Caco-2 (cell line): ENCODE data around the gene PPP1R37. TPM values are rescaled to one million over a fixed set of nuclear protein-coding genes. Genes with fewer than 3 reads are reported as not detected.
A peak's percentile ranks its signal among the peaks of the same experiment; 100 is the strongest.

Source experiments
- BruUV-seq: library from RNA; stranded (reverse); fragments of 400-500 nt; replicated peaks from 2 replicates; lab custom pipeline; 2021; lab: Mats Ljungman, UMichigan
- CTCF ChIA-PET: fragments of 300-600 bp; sonication (Branson Sonifier 250); formaldehyde crosslinking; loops from one replicate; lab custom pipeline; 2022; ENCODE audit warnings: antibody characterized with exemption; lab: Charles Lee
- POLR2A ChIA-PET: fragments of 300-600 bp; sonication (Branson Sonifier 250); formaldehyde crosslinking; loops from one replicate; lab custom pipeline; 2022; ENCODE audit warnings: antibody characterized with exemption; lab: Charles Lee
- DNase-seq, 2 experiments: peaks; one replicate each; pipeline versions ENCODE4 v3.0.0 to v3.0.0-alpha.2; 2020 to 2022
- H3K27me3 ChIP-seq: replicated peaks from 2 replicates; pipeline ENCODE4 v1.6.0; 2011; ENCODE audit warnings: low read length; ENCODE audit not compliant: control insufficient read depth, insufficient read depth
- H3K36me3 ChIP-seq: 2 replicates; pipeline ENCODE4 v1.5.1; 2011; ENCODE audit warnings: low read length; ENCODE audit not compliant: control insufficient read depth, insufficient read depth
- H3K4me1 ChIP-seq: fragments of 250-450 bp; sonication (Bioruptor Pico); 2 replicates; pipeline ENCODE4 v1.5.1; 2020; ENCODE audit warnings: mild to moderate bottlenecking
- H3K4me3 ChIP-seq: 2 replicates; pipeline ENCODE4 v1.5.1; 2011; ENCODE audit warnings: low read depth, mild to moderate bottlenecking, control low read depth, low read length
- H3K9me3 ChIP-seq: fragments of 250-450 bp; sonication (Bioruptor Pico); 2 replicates; pipeline ENCODE4 v1.5.1; 2020; ENCODE audit warnings: mild to moderate bottlenecking, moderate library complexity
- H3K27ac Mint-ChIP-seq: one replicate; pipeline ENCODE4 v1.8.0; 2022; ENCODE audit warnings: mixed read lengths; ENCODE audit not compliant: unreplicated experiment
- H3K27me3 Mint-ChIP-seq: one replicate; pipeline ENCODE4 v1.8.0; 2022; ENCODE audit warnings: mixed read lengths; ENCODE audit not compliant: insufficient read depth, unreplicated experiment
- H3K36me3 Mint-ChIP-seq: one replicate; pipeline ENCODE4 v1.8.0; 2022; ENCODE audit warnings: mild to moderate bottlenecking, mixed read lengths; ENCODE audit not compliant: insufficient read depth, unreplicated experiment
- H3K4me1 Mint-ChIP-seq: one replicate; pipeline ENCODE4 v1.8.0; 2022; ENCODE audit warnings: low read depth, mixed read lengths; ENCODE audit not compliant: unreplicated experiment
- H3K4me3 Mint-ChIP-seq: one replicate; pipeline ENCODE4 v1.8.0; 2022; ENCODE audit warnings: mild to moderate bottlenecking, moderate library complexity, mixed read lengths; ENCODE audit not compliant: unreplicated experiment
- H3K9me3 Mint-ChIP-seq: one replicate; pipeline ENCODE4 v1.8.0; 2022; ENCODE audit warnings: mixed read lengths; ENCODE audit not compliant: unreplicated experiment
- intact Hi-C: fragments of 100-400 bp; cut with micrococcal nuclease; formaldehyde crosslinking; loops from one replicate; pipeline ENCODE4 v1.10.0; 2022; ENCODE audit not compliant: unreplicated experiment
- total RNA-seq: library from RNA; stranded (reverse); gene quantifications from 2 replicates; pipeline ENCODE4 v1.2.3, GENCODE V29; 2022
- TF ChIP-seq, protein P1 (sequence below), 2 experiments: fragments of 200-600 bp in 1 of 2; IDR thresholded peaks; 1 replicate in 1 of 2; 2 replicates in 1 of 2; pipeline versions ENCODE4 v1.5.1 to v1.8.0; 2011 to 2022; ENCODE audit warnings: antibody characterized with exemption in 1 of 2, control low read depth in 1 of 2, inconsistent platforms in 1 of 2, low read depth in 1 of 2, low read length in 1 of 2, mild to moderate bottlenecking in 1 of 2, moderate library complexity in 1 of 2; ENCODE audit not compliant: insufficient read depth in 1 of 2, severe bottlenecking in 1 of 2, unreplicated experiment in 1 of 2

Gene PPP1R37
- total RNA-seq, 1 experiment from 2014 or later = 42.1 TPM

DNA sequence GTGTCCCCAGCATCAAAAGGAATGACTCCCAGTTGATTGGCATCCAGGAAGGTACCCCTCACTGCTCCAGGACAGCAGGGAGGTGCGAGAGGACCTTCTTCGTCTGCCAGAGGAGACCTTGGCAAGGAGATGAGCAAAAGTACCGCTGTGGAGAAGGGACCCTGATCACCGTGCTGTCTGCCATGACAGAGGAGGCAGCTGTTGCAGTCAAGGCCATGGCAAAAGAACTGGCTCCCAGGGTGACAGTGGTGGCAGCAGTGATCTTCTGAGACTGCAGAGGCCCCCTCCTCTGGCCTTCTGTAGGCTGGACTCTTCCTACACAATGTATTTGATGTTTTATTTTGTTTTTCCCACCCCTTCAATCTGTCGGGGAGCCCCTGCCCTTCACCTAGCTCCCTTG is 35.8 kb downstream of the PPP1R37 start:
- Mint-ChIP-seq H3K4me3 (no peak overlapping the region), H3K4me1 (peaks cover 6% of the 10 kb centered on the region), H3K9me3 (no peaks in the 10 kb centered on the region), H3K36me3 (peaks cover 13% of the 10 kb centered on the region), H3K27ac (no peak overlapping the region), H3K27me3 (no peaks in the 10 kb centered on the region)
- Histone ChIP-seq H3K4me3 (no peak overlapping the region), H3K9me3 (no peaks in the 10 kb centered on the region), H3K4me1 (no peaks in the 10 kb centered on the region), H3K27me3 (no peaks in the 10 kb centered on the region), H3K36me3 (no peaks in the 10 kb centered on the region)
- DNase-seq = no peak
- ChIA-PET POLR2A (no interaction called here), CTCF (no interaction called here)
- intact Hi-C loops = loop anchor here (5.0 kb wide), 1 partner anchor 37 kb away; the partner anchor contains the start of gene PPP1R37
- no TSS peak for BruUV-seq
- TF ChIP-seq, protein P1, sequence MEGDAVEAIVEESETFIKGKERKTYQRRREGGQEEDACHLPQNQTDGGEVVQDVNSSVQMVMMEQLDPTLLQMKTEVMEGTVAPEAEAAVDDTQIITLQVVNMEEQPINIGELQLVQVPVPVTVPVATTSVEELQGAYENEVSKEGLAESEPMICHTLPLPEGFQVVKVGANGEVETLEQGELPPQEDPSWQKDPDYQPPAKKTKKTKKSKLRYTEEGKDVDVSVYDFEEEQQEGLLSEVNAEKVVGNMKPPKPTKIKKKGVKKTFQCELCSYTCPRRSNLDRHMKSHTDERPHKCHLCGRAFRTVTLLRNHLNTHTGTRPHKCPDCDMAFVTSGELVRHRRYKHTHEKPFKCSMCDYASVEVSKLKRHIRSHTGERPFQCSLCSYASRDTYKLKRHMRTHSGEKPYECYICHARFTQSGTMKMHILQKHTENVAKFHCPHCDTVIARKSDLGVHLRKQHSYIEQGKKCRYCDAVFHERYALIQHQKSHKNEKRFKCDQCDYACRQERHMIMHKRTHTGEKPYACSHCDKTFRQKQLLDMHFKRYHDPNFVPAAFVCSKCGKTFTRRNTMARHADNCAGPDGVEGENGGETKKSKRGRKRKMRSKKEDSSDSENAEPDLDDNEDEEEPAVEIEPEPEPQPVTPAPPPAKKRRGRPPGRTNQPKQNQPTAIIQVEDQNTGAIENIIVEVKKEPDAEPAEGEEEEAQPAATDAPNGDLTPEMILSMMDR (IDR thresholded peaks at IDR 0.05; ENCODE audit: insufficient read depth in 1 of 2, low read depth in 1 of 2, low read length in 1 of 2, severe bottlenecking in 1 of 2, unreplicated experiment in 1 of 2) = no peak

DNA sequence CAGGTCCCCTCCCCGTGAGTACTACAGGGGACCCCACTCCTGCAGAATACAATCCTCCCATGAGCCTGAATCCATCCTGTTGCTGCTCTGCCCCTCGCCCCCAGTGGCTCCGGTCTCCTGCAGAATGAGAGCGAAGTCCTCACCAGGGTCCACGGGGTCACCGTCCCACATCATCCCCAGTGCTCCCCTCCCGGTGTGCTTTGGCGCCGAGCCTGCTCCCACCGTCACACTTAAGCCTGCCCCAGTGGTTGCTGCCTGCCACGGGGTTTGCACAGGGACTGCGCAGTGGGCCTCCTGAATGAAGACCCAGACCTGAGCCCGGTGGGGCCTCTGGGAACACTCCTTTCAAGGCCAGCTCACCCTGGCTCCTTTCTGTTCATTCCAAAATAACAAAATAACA is 37.3 kb downstream of the PPP1R37 start:
- Mint-ChIP-seq H3K36me3 (peaks cover 13% of the 10 kb centered on the region), H3K4me1 (no peaks in the 10 kb centered on the region), H3K27me3 (no peaks in the 10 kb centered on the region), H3K9me3 (no peaks in the 10 kb centered on the region), H3K4me3 (no peak overlapping the region), H3K27ac (no peak overlapping the region)
- no TSS peak for BruUV-seq
- H3K4me1 ChIP-seq = no peaks in the 10 kb centered on the region
- H3K4me3 ChIP-seq = no peak overlapping the region
- no peak for DNase-seq
- H3K9me3 ChIP-seq = no peaks in the 10 kb centered on the region
- intact Hi-C loops = no loop called here
- TF ChIP-seq, protein P1 (IDR thresholded peaks at IDR 0.05; ENCODE audit: insufficient read depth in 1 of 2, low read depth in 1 of 2, low read length in 1 of 2, severe bottlenecking in 1 of 2, unreplicated experiment in 1 of 2) = no peak
- no peaks in the 10 kb centered on the region for H3K27me3 ChIP-seq
- no peaks in the 10 kb centered on the region for H3K36me3 ChIP-seq
- ChIA-PET CTCF (no interaction called here), POLR2A (no interaction called here)

DNA sequence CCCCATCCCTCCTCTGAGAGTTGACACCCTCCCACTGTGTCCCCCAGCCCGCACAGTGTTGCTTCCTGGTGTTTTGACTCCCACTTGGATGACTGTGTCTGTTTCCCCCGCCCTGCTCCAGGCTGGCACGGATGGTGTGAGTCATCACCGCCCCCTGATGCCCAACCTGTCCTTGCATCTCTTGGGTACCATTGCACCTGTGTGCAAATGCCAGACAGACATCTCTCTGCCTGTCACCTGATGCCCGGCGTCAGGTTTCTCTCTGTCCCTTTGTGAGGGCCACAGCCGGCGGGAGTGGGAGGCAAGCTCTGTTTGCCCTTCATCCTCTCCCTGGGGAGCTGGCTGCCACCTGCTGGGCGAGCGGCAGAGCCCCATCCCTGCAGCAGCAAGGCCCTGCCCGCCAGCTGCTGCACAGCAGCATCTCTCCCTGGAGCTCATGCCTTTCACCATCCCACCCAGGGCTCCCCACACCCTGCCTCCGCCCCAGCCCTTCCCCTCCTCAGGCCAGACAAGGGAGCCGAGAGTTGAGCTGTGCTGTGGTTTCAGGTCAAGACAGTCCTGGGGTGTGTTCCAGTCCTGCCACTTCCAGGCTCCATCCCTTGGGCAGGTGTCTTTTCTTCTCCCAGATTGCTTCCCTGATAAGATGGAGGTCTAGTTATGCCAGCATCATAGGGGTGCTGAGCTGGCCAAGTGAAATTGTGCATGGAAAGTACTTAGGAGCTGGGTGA is 38.1 kb downstream of the PPP1R37 start:
- Mint-ChIP-seq H3K27me3 (no peaks in the 10 kb centered on the region), H3K27ac (no peak overlapping the region), H3K4me3 (no peak overlapping the region), H3K36me3 (peaks cover 9% of the 10 kb centered on the region), H3K9me3 (no peaks in the 10 kb centered on the region), H3K4me1 (no peaks in the 10 kb centered on the region)
- H3K4me3 ChIP-seq = no peak overlapping the region
- no TSS peak for BruUV-seq
- no peaks in the 10 kb centered on the region for H3K36me3 ChIP-seq
- intact Hi-C loops = no loop called here
- TF ChIP-seq, protein P1 (IDR thresholded peaks at IDR 0.05; ENCODE audit: insufficient read depth in 1 of 2, low read depth in 1 of 2, low read length in 1 of 2, severe bottlenecking in 1 of 2, unreplicated experiment in 1 of 2) = peak in 1 of 2 experiments; percentile 55
- POLR2A ChIA-PET = no interaction called here
- H3K4me1 ChIP-seq = no peaks in the 10 kb centered on the region
- peak in 1 of 2 experiments; percentile 55 for DNase-seq
- CTCF ChIA-PET = interaction anchor here (0.6 to 1.1 kb wide), 4 partner anchors 27 to 72 kb away, joined by 3 to 4 read pairs (median 3); partner anchors contain the start of genes BLOC1S3 and TRAPPC6A
- H3K27me3 ChIP-seq = no peaks in the 10 kb centered on the region
- H3K9me3 ChIP-seq = no peaks in the 10 kb centered on the region
